WTC11 (cell line): ENCODE data around the gene CHD9. TPM values are rescaled to one million over a fixed set of nuclear protein-coding genes. Genes with fewer than 3 reads are reported as not detected.

ENCODE experiments used
- ATAC-seq: fragments of 200-7000 bp; cut with Tn5 transposase; 2 replicates; pipeline ENCODE4 v1.10.0; 2021; ENCODE audit warnings: mild to moderate bottlenecking, moderate library complexity
- CTCF ChIA-PET: fragments of 300-600 bp; sonication (Branson Sonifier 250); formaldehyde crosslinking; loops from one replicate; lab custom pipeline; 2021; ENCODE audit warnings: antibody characterized with exemption; lab: Charles Lee
- POLR2A ChIA-PET: fragments of 350-600 bp; sonication (Branson Sonifier 250); formaldehyde crosslinking; loops from one replicate; lab custom pipeline; 2021; ENCODE audit warnings: antibody characterized with exemption; lab: Charles Lee
- DNase-seq: peaks from one replicate; pipeline ENCODE4 v3.0.0; 2021; ENCODE audit warnings: low spot score
- H3K27ac Mint-ChIP-seq: 2 replicates; pipeline ENCODE4 v1.8.0; 2021; ENCODE audit warnings: mixed read lengths
- H3K27me3 Mint-ChIP-seq: 2 replicates; pipeline ENCODE4 v1.8.0; 2021; ENCODE audit warnings: low read depth, mild to moderate bottlenecking, moderate library complexity, mixed read lengths
- H3K36me3 Mint-ChIP-seq: 2 replicates; pipeline ENCODE4 v1.8.0; 2021; ENCODE audit warnings: mixed read lengths
- H3K4me1 Mint-ChIP-seq: 2 replicates; pipeline ENCODE4 v1.8.0; 2022; ENCODE audit warnings: mixed read lengths
- H3K4me3 Mint-ChIP-seq: 2 replicates; pipeline ENCODE4 v1.8.0; 2021; ENCODE audit warnings: mild to moderate bottlenecking, moderate library complexity, mixed read lengths
- H3K9me3 Mint-ChIP-seq: 2 replicates; pipeline ENCODE4 v1.8.0; 2021; ENCODE audit warnings: mixed read lengths
- CTCF ChIP-seq: fragments of 200-600 bp; IDR thresholded peaks from 2 replicates; pipeline ENCODE4 v1.8.0; 2022; ENCODE audit warnings: antibody characterized with exemption
- E2F1 ChIP-seq: sonication (generic); formaldehyde crosslinking; IDR thresholded peaks from 2 replicates; pipeline ENCODE4 v1.8.0; 2022; ENCODE audit warnings: mild to moderate bottlenecking, missing genetic modification reagents
- E2F4 ChIP-seq: sonication (generic); formaldehyde crosslinking; IDR thresholded peaks from 2 replicates; pipeline ENCODE4 v1.8.1; 2022; ENCODE audit warnings: low read depth, mild to moderate bottlenecking, moderate library complexity, missing genetic modification reagents, borderline replicate concordance
- EMX1 ChIP-seq: fragments of 250-450 bp; sonication (Bioruptor Pico); IDR thresholded peaks from 2 replicates; pipeline ENCODE4 v1.8.0; 2021; ENCODE audit warnings: mild to moderate bottlenecking
- ESRRA ChIP-seq: sonication (generic); formaldehyde crosslinking; IDR thresholded peaks from 2 replicates; pipeline ENCODE4 v1.8.1; 2022; ENCODE audit warnings: mild to moderate bottlenecking, missing genetic modification reagents, borderline replicate concordance
- FOXP4 ChIP-seq: sonication (generic); formaldehyde crosslinking; IDR thresholded peaks from 2 replicates; pipeline ENCODE4 v1.8.0; 2022; ENCODE audit warnings: mild to moderate bottlenecking, missing genetic modification reagents
- GTF2I ChIP-seq: fragments of 250-450 bp; sonication (Bioruptor Pico); conservative IDR thresholded peaks from 2 replicates; pipeline ENCODE4 v1.4.0; 2021; ENCODE audit warnings: mild to moderate bottlenecking
- IRF1 ChIP-seq: sonication (generic); formaldehyde crosslinking; IDR thresholded peaks from 2 replicates; pipeline ENCODE4 v1.8.0; 2023; ENCODE audit warnings: missing genetic modification reagents
- NR3C1 ChIP-seq: sonication (generic); formaldehyde crosslinking; conservative IDR thresholded peaks from 2 replicates; pipeline ENCODE4 v1.8.1; 2023; ENCODE audit warnings: low read depth, mild to moderate bottlenecking, missing genetic modification reagents
- PRRX2 ChIP-seq: fragments of 250-450 bp; sonication (Bioruptor Pico); IDR thresholded peaks from 2 replicates; pipeline ENCODE4 v1.8.0; 2021; ENCODE audit warnings: mild to moderate bottlenecking
- USF2 ChIP-seq: sonication (generic); formaldehyde crosslinking; IDR thresholded peaks from 2 replicates; pipeline ENCODE4 v1.8.1; 2023; ENCODE audit warnings: mild to moderate bottlenecking, missing genetic modification reagents, moderate library complexity
- ZBTB43 ChIP-seq: sonication (generic); formaldehyde crosslinking; IDR thresholded peaks from 2 replicates; pipeline ENCODE4 v1.8.1; 2023; ENCODE audit warnings: mild to moderate bottlenecking, missing genetic modification reagents
- ZMAT4 ChIP-seq: fragments of 250-450 bp; sonication (Bioruptor Pico); IDR thresholded peaks from 2 replicates; pipeline ENCODE4 v1.9.0; 2021; ENCODE audit warnings: mild to moderate bottlenecking
- ZNF138 ChIP-seq: sonication (generic); formaldehyde crosslinking; conservative IDR thresholded peaks from 2 replicates; pipeline ENCODE4 v1.8.1; 2022; ENCODE audit warnings: mild to moderate bottlenecking, moderate library complexity, missing genetic modification reagents
- ZNF281 ChIP-seq: sonication (generic); formaldehyde crosslinking; IDR thresholded peaks from 2 replicates; pipeline ENCODE4 v1.8.0; 2023; ENCODE audit warnings: mild to moderate bottlenecking, missing genetic modification reagents
- ZNF396 ChIP-seq: fragments of 250-450 bp; sonication (Bioruptor Pico); IDR thresholded peaks from 2 replicates; pipeline ENCODE4 v1.8.0; 2021; ENCODE audit warnings: mild to moderate bottlenecking, moderate library complexity, borderline replicate concordance
- ZNF512 ChIP-seq: sonication (generic); formaldehyde crosslinking; IDR thresholded peaks from 2 replicates; pipeline ENCODE4 v1.8.1; 2022; ENCODE audit warnings: missing genetic modification reagents, borderline replicate concordance
- total RNA-seq: library from RNA; stranded (reverse); gene quantifications from 3 replicates; pipeline ENCODE4 v1.2.3, GENCODE V29; 2021

The CHD9 gene
- total RNA-seq, 1 experiment from 2014 or later = 31.3 TPM

- Mint-ChIP-seq H3K4me3 (no peak overlapping the region), H3K9me3 (peaks cover 3% of the 10 kb centered on the region; the same call in 1 of the 2 replicates), H3K36me3 (peaks cover 20% of the 10 kb centered on the region), H3K27ac (no peak overlapping the region; the same call in 1 of the 2 replicates), H3K27me3 (no peaks in the 10 kb centered on the region), H3K4me1 (peaks cover 14% of the 10 kb centered on the region; the same call in 1 of the 2 replicates)
- ChIA-PET POLR2A (no interaction called here), CTCF (no interaction called here)
- TF ChIP-seq E2F4 (CRISPR knock-in tag) (no peak), NR3C1 (CRISPR knock-in tag) (no peak), CTCF (no peak), ZBTB43 (CRISPR knock-in tag) (no peak)
- ATAC-seq = no peak
- DNase-seq = no peak
These were observed 162.0 kb downstream of the CHD9 start for GRCh38 chr16:53216798-53217197.

GRCh38 chr16:53219371-53219770, 164.6 kb downstream of the CHD9 start:
- peaks cover 2% of the 10 kb centered on the region; the same call in 1 of the 2 replicates for H3K9me3 Mint-ChIP-seq
- H3K27me3 Mint-ChIP-seq = no peaks in the 10 kb centered on the region
- H3K36me3 Mint-ChIP-seq = peaks cover 14% of the 10 kb centered on the region
- H3K4me1 Mint-ChIP-seq = 0 out of 2 replicates have a peak, but pooled peaks cover 5% of the 10 kb centered on the region
- ChIA-PET POLR2A (no interaction called here), CTCF (interaction anchor here (1.0 kb wide), 1 partner anchor 64 kb away, joined by 3 read pairs; no protein-coding TSS in a partner anchor)
- DNase-seq (no peak), ATAC-seq (no peak)
- H3K27ac Mint-ChIP-seq = no peak overlapping the region
- no peak overlapping the region for H3K4me3 Mint-ChIP-seq
- no peak for TF ChIP-seq ZNF138 (CRISPR knock-in tag)
- TF ChIP-seq ZNF281 (CRISPR knock-in tag) = no peak
- TF ChIP-seq ESRRA (CRISPR knock-in tag) = no peak
- no peak for TF ChIP-seq ZMAT4
- TF ChIP-seq ZNF396 (CRISPR knock-in tag) = no peak
- TF ChIP-seq PRRX2 (CRISPR knock-in tag) = no peak
- no peak for TF ChIP-seq E2F1 (CRISPR knock-in tag)
- TF ChIP-seq GTF2I (CRISPR knock-in tag) = no peak
- TF ChIP-seq FOXP4 (CRISPR knock-in tag) = no peak
- TF ChIP-seq ZNF512 (CRISPR knock-in tag) = no peak
- TF ChIP-seq EMX1 (CRISPR knock-in tag) = no peak
- no peak for TF ChIP-seq IRF1 (CRISPR knock-in tag)
- TF ChIP-seq USF2 (CRISPR knock-in tag) = no peak
